Stimulated activated CD4-positive, alpha-beta T cell treated with anti-CD3 and anti-CD28 coated beads, Interleukin-12 subunit alpha, Interleukin-12 subunit beta, amount 100 ng/mL, for 4 hours (primary cell): Measurements from ENCODE around the gene AURKAIP1.
A peak's percentile ranks its signal among the peaks of the same experiment; 100 is the strongest.

Experiments used
- DNase-seq: peaks from one replicate; pipeline ENCODE4 v3.0.0-alpha.2; 2020

The AURKAIP1 gene

GRCh38 chr1:1345860-1346500 is 29.0 kb downstream of the AURKAIP1 start:
- no peak for DNase-seq

- DNase-seq: no peak
Observed at GRCh38 chr1:1345384-1345783, 29.6 kb downstream of the AURKAIP1 start.

- DNase-seq: peak; percentile 47
Observed at GRCh38 chr1:1344655-1345361, 30.2 kb downstream of the AURKAIP1 start.

DNA sequence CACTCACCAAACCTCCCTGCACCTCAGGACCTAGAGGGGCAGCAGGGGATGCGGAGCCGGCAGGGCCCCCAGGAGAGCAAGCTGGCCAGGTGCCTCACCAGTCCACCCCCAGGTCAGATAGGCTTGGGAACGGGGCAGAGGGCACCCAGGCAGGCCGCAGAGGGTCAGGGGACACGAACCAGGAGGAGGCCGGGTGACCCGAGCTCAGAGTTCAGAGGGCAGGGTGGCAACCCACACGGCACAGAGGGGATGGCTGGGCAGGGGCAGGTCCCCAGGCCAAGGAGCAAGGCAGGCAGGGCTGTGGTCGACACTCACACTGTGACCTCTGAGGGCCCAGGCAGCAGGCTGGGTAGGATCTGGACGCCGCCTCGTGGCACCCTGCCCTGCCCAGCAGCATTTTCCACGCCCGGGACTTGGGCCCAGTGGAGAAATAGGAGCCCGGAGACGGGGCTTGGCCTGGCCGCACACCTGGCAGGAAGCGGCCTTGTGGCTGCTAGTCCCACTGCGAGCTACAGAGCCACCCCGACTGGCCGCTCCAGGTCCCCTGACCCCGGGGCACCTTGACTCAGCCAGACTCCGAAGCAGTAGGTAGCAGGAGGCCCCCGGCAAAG is 31.1 kb downstream of the AURKAIP1 start:
- no peak for DNase-seq

DNA sequence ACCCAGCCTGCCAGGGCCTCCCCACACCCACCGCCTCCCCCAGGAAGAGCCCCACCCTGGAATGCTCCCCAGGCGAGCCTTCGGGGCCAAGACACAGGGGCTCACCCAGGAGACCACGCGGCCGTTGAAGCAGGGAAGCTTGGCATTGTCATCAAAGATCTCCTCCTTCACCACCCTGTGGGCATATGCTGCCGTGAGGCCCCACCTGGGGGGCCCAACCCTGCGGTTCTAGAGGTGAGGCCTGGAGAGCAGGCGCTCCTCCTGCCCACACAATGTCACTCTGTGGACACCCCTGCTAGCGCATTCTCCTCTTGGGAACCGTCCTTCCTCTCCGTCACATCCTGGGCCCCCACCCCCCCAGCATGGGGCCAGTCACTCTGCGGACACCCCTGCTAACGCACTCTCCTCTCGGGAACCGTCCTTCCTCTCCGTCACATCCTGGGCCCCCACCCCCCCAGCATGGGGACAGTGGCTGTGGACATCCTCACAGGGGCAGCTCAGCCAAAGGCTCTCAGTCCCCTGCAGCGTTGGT is 32.4 kb downstream of the AURKAIP1 start:
- no peak for DNase-seq

DNA sequence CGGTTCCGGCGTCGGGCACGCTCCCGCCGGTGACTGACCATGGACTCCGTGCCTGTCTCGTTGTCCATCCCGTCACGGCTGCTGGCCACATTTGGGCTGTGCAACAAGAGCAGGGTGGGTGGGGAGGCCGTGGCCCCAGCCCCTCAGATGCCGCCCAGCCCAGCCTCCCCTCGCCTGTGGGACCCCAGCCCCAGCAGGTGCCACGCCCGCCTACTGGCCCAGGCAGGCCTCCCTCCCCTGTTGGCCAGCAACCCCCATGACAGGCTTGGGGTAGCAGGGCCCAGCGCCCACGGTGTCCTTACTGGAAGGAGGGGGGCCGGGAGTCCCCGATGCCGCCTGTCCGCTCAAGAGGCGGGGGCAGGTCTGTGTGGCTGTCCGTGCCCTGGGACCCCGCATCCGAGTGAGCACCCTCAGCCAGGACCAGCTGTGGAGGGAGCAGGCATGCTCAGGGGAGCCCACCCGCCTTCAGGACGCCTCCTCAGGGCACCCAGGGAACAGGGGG is 32.9 kb downstream of the AURKAIP1 start:
- no peak for DNase-seq

- no peak for DNase-seq
Observed at GRCh38 chr1:1341549-1342021, 33.4 kb downstream of the AURKAIP1 start.

- no peak for DNase-seq
Observed at GRCh38 chr1:1340791-1341548, 34.0 kb downstream of the AURKAIP1 start.

DNA sequence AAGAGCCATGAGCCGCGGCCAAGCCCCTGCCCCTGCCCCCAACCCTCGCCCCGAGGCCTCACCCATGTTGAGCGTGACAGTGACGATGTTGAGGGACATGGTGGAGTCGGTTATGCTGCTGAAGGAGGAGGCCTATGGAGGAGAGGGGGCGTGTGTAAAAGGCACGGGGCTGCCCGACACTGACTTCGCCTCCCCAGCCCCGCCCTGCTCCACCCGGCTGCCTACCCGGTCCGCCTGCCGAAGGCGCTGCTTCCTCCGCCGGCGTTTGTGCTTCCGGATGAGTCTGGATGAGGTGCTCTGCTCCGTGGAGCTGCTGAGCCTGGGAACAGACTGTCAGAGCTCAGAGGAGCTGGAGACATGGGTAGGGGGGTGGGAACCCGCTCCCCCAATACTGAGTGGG is 34.8 kb downstream of the AURKAIP1 start:
- no peak for DNase-seq

- no peak for DNase-seq
Observed at GRCh38 chr1:1338278-1338677, 36.7 kb downstream of the AURKAIP1 start.

DNA sequence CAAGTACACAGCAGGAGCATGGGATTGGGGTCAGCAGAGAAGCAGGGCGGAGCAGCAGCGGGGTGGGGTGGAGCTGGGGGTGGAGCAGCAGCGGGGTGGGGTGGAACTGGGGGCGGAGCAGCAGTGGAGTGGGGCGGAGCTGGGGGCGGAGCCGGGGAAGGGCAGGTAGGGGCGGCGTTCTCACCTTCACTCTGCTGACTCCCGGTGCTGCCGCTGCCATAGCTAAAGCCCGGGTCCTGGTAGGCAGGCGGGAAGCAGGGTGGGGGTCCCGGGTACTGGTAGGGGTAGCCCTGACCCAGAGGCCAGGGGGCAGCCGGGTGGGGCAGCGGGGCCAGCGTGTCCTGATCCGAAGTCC is 37.2 kb downstream of the AURKAIP1 start:
- DNase-seq: peak; percentile 49

GRCh38 chr1:1336931-1337792 is 37.8 kb downstream of the AURKAIP1 start:
- no peak for DNase-seq

GRCh38 chr1:1336446-1336845 is 38.6 kb downstream of the AURKAIP1 start:
- DNase-seq: no peak

DNA sequence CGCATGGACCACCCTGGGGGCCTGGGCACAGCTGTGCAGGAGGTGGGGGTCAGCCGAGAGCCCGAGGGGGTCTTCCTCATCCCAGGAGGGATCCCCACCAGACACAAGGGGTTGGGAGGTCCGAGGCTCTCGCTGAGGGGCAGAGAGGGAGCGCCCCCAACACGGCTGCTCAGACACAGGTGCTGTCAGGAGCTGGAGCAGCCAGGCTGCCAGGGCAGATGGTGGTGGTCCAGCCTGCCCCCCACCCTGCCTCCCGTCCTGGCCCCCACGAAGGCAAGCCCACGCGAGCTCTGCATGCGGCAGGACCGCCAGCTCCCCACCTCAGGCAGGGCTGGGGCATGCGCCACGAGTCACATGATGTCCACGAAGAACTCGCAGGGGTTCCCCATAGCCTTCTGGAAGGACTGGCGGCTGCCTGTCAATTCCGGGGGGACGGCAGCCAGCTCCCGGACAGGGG is 39.2 kb downstream of the AURKAIP1 start:
- DNase-seq: no peak

GRCh38 chr1:1335283-1335682 is 39.7 kb downstream of the AURKAIP1 start:
- no peak for DNase-seq

- no peak for DNase-seq
Observed at GRCh38 chr1:1334835-1335234, 40.2 kb downstream of the AURKAIP1 start.

DNA sequence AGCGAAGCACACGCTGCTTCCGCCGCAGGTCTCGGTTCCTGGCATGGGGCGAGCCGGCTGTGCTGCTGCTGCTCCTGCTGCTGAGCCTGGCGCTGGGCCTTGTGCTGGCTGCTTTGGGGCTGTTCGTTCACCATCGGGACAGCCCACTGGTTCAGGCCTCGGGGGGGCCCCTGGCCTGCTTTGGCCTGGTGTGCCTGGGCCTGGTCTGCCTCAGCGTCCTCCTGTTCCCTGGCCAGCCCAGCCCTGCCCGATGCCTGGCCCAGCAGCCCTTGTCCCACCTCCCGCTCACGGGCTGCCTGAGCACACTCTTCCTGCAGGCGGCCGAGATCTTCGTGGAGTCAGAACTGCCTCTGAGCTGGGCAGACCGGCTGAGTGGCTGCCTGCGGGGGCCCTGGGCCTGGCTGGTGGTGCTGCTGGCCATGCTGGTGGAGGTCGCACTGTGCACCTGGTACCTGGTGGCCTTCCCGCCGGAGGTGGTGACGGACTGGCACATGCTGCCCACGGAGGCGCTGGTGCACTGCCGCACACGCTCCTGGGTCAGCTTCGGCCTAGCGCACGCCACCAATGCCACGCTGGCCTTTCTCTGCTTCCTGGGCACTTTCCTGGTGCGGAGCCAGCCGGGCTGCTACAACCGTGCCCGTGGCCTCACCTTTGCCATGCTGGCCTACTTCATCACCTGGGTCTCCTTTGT is 41.3 kb downstream of the AURKAIP1 start:
- DNase-seq: no peak

- DNase-seq: no peak
Observed at GRCh38 chr1:1332774-1333480, 42.1 kb downstream of the AURKAIP1 start.

DNA sequence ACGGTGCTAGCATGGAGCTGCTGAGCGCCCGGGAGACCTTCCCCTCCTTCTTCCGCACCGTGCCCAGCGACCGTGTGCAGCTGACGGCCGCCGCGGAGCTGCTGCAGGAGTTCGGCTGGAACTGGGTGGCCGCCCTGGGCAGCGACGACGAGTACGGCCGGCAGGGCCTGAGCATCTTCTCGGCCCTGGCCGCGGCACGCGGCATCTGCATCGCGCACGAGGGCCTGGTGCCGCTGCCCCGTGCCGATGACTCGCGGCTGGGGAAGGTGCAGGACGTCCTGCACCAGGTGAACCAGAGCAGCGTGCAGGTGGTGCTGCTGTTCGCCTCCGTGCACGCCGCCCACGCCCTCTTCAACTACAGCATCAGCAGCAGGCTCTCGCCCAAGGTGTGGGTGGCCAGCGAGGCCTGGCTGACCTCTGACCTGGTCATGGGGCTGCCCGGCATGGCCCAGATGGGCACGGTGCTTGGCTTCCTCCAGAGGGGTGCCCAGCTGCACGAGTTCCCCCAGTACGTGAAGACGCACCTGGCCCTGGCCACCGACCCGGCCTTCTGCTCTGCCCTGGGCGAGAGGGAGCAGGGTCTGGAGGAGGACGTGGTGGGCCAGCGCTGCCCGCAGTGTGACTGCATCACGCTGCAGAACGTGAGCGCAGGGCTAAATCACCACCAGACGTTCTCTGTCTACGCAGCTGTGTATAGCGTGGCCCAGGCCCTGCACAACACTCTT is 42.8 kb downstream of the AURKAIP1 start:
- no peak for DNase-seq
